ENCODE measurements around the gene IFITM10.

IFITM10 gene

GRCh38 chr11:1744891-1745700, 5.3 kb downstream of the IFITM10 start:
- Histone ChIP-seq H3K27me3 (ENCODE audit: control insufficient read depth in 2 of 2, insufficient read depth in 2 of 2, low read length in 2 of 2) (peaks cover 0 to 13% of the 10 kb centered on the region in 2 donors), H3K9me3 (ENCODE audit: control insufficient read depth in 2 of 2, low read length in 2 of 2) (no peaks in the 10 kb centered on the region), H3K27ac (ENCODE audit: low read depth in 2 of 2, low read length in 2 of 2) (no peak overlapping the region), H3K9ac (ENCODE audit: low read depth in 1 of 2, low read length in 2 of 2) (no peak overlapping the region), H3K4me3 (ENCODE audit: low read length in 2 of 2) (no peak overlapping the region), H3K4me1 (ENCODE audit: control insufficient read depth in 2 of 2, insufficient read depth in 2 of 2, low read length in 2 of 2) (peaks cover 0 to 4% of the 10 kb centered on the region in 2 donors), H3K36me3 (ENCODE audit: control insufficient read depth in 2 of 2, insufficient read depth in 2 of 2, low read length in 2 of 2) (no peaks in the 10 kb centered on the region)

- no peaks in the 10 kb centered on the region for H3K36me3 ChIP-seq (ENCODE audit: control insufficient read depth in 2 of 2, insufficient read depth in 2 of 2, low read length in 2 of 2)
- peaks cover 4 to 5% of the 10 kb centered on the region in 2 donors for H3K27me3 ChIP-seq (ENCODE audit: control insufficient read depth in 2 of 2, insufficient read depth in 2 of 2, low read length in 2 of 2)
- no peak overlapping the region for H3K4me3 ChIP-seq (ENCODE audit: low read length in 2 of 2)
- H3K9me3 ChIP-seq (ENCODE audit: control insufficient read depth in 2 of 2, low read length in 2 of 2), result no peaks in the 10 kb centered on the region
- H3K4me1 ChIP-seq (ENCODE audit: control insufficient read depth in 2 of 2, insufficient read depth in 2 of 2, low read length in 2 of 2), result peaks cover 0 to under 1% of the 10 kb centered on the region in 2 donors
- no peak overlapping the region for H3K9ac ChIP-seq (ENCODE audit: low read depth in 1 of 2, low read length in 2 of 2)
- no peak overlapping the region for H3K27ac ChIP-seq (ENCODE audit: low read depth in 2 of 2, low read length in 2 of 2)
Measured at GRCh38 chr11:1744137-1744886, 6.1 kb downstream of the IFITM10 start.

GRCh38 chr11:1743585-1744136, 6.7 kb downstream of the IFITM10 start:
- peaks cover 4% of the 10 kb centered on the region in 2 donors for H3K27me3 ChIP-seq (ENCODE audit: control insufficient read depth in 2 of 2, insufficient read depth in 2 of 2, low read length in 2 of 2)
- H3K4me3 ChIP-seq (ENCODE audit: low read length in 2 of 2), result no peak overlapping the region
- no peaks in the 10 kb centered on the region for H3K4me1 ChIP-seq (ENCODE audit: control insufficient read depth in 2 of 2, insufficient read depth in 2 of 2, low read length in 2 of 2)
- H3K9ac ChIP-seq (ENCODE audit: low read depth in 1 of 2, low read length in 2 of 2), result no peak overlapping the region
- H3K9me3 ChIP-seq (ENCODE audit: control insufficient read depth in 2 of 2, low read length in 2 of 2), result no peaks in the 10 kb centered on the region
- H3K27ac ChIP-seq (ENCODE audit: low read depth in 2 of 2, low read length in 2 of 2), result no peak overlapping the region
- no peaks in the 10 kb centered on the region for H3K36me3 ChIP-seq (ENCODE audit: control insufficient read depth in 2 of 2, insufficient read depth in 2 of 2, low read length in 2 of 2)

GRCh38 chr11:1742869-1743584, 7.4 kb downstream of the IFITM10 start:
- Histone ChIP-seq H3K4me3 (ENCODE audit: low read length in 2 of 2) (no peak overlapping the region), H3K36me3 (ENCODE audit: control insufficient read depth in 2 of 2, insufficient read depth in 2 of 2, low read length in 2 of 2) (no peaks in the 10 kb centered on the region), H3K9ac (ENCODE audit: low read depth in 1 of 2, low read length in 2 of 2) (no peak overlapping the region), H3K4me1 (ENCODE audit: control insufficient read depth in 2 of 2, insufficient read depth in 2 of 2, low read length in 2 of 2) (no peaks in the 10 kb centered on the region), H3K9me3 (ENCODE audit: control insufficient read depth in 2 of 2, low read length in 2 of 2) (no peaks in the 10 kb centered on the region), H3K27me3 (ENCODE audit: control insufficient read depth in 2 of 2, insufficient read depth in 2 of 2, low read length in 2 of 2) (peaks cover 0 to 4% of the 10 kb centered on the region in 2 donors), H3K27ac (ENCODE audit: low read depth in 2 of 2, low read length in 2 of 2) (no peak overlapping the region)

- H3K36me3 ChIP-seq (ENCODE audit: control insufficient read depth in 2 of 2, insufficient read depth in 2 of 2, low read length in 2 of 2), result no peaks in the 10 kb centered on the region
- H3K27me3 ChIP-seq (ENCODE audit: control insufficient read depth in 2 of 2, insufficient read depth in 2 of 2, low read length in 2 of 2), result peaks cover 0 to 4% of the 10 kb centered on the region in 2 donors
- no peak overlapping the region for H3K4me3 ChIP-seq (ENCODE audit: low read length in 2 of 2)
- H3K9ac ChIP-seq (ENCODE audit: low read depth in 1 of 2, low read length in 2 of 2), result no peak overlapping the region
- no peaks in the 10 kb centered on the region for H3K4me1 ChIP-seq (ENCODE audit: control insufficient read depth in 2 of 2, insufficient read depth in 2 of 2, low read length in 2 of 2)
- no peak overlapping the region for H3K27ac ChIP-seq (ENCODE audit: low read depth in 2 of 2, low read length in 2 of 2)
- peaks cover 0 to 1% of the 10 kb centered on the region in 2 donors for H3K9me3 ChIP-seq (ENCODE audit: control insufficient read depth in 2 of 2, low read length in 2 of 2)
Measured at GRCh38 chr11:1742371-1742770, 8.0 kb downstream of the IFITM10 start.

GRCh38 chr11:1741741-1742140, 8.7 kb downstream of the IFITM10 start:
- H3K9me3 ChIP-seq (ENCODE audit: control insufficient read depth in 2 of 2, low read length in 2 of 2), result peaks cover 0 to 6% of the 10 kb centered on the region in 2 donors

GRCh38 chr11:1740786-1741530, 9.4 kb downstream of the IFITM10 start:
- Histone ChIP-seq H3K4me1 (ENCODE audit: control insufficient read depth in 2 of 2, insufficient read depth in 2 of 2, low read length in 2 of 2) (no peaks in the 10 kb centered on the region), H3K9me3 (ENCODE audit: control insufficient read depth in 2 of 2, low read length in 2 of 2) (peaks cover 0 to 7% of the 10 kb centered on the region in 2 donors), H3K27me3 (ENCODE audit: control insufficient read depth in 2 of 2, insufficient read depth in 2 of 2, low read length in 2 of 2) (peaks cover 0 to 4% of the 10 kb centered on the region in 2 donors), H3K9ac (ENCODE audit: low read depth in 1 of 2, low read length in 2 of 2) (no peak overlapping the region), H3K4me3 (ENCODE audit: low read length in 2 of 2) (no peak overlapping the region), H3K27ac (ENCODE audit: low read depth in 2 of 2, low read length in 2 of 2) (no peak overlapping the region), H3K36me3 (ENCODE audit: control insufficient read depth in 2 of 2, insufficient read depth in 2 of 2, low read length in 2 of 2) (no peaks in the 10 kb centered on the region)

More at GRCh38 chr11:1741741-1742140, 8.7 kb downstream of the IFITM10 start:
- H3K4me1 ChIP-seq (ENCODE audit: control insufficient read depth in 2 of 2, insufficient read depth in 2 of 2, low read length in 2 of 2), result no peaks in the 10 kb centered on the region
- peaks cover 0 to 4% of the 10 kb centered on the region in 2 donors for H3K27me3 ChIP-seq (ENCODE audit: control insufficient read depth in 2 of 2, insufficient read depth in 2 of 2, low read length in 2 of 2)
- no peak overlapping the region for H3K9ac ChIP-seq (ENCODE audit: low read depth in 1 of 2, low read length in 2 of 2)
- H3K4me3 ChIP-seq (ENCODE audit: low read length in 2 of 2), result no peak overlapping the region
- H3K27ac ChIP-seq (ENCODE audit: low read depth in 2 of 2, low read length in 2 of 2), result no peak overlapping the region
- H3K36me3 ChIP-seq (ENCODE audit: control insufficient read depth in 2 of 2, insufficient read depth in 2 of 2, low read length in 2 of 2), result no peaks in the 10 kb centered on the region

GRCh38 chr11:1739576-1739975, 10.8 kb downstream of the IFITM10 start:
- no peak overlapping the region for H3K27ac ChIP-seq (ENCODE audit: low read depth in 2 of 2, low read length in 2 of 2)
- peaks cover 0 to 4% of the 10 kb centered on the region in 2 donors for H3K27me3 ChIP-seq (ENCODE audit: control insufficient read depth in 2 of 2, insufficient read depth in 2 of 2, low read length in 2 of 2)
- H3K4me3 ChIP-seq (ENCODE audit: low read length in 2 of 2), result no peak overlapping the region
- peaks cover 0 to 7% of the 10 kb centered on the region in 2 donors for H3K9me3 ChIP-seq (ENCODE audit: control insufficient read depth in 2 of 2, low read length in 2 of 2)
- H3K4me1 ChIP-seq (ENCODE audit: control insufficient read depth in 2 of 2, insufficient read depth in 2 of 2, low read length in 2 of 2), result no peaks in the 10 kb centered on the region
- no peaks in the 10 kb centered on the region for H3K36me3 ChIP-seq (ENCODE audit: control insufficient read depth in 2 of 2, insufficient read depth in 2 of 2, low read length in 2 of 2)
- H3K9ac ChIP-seq (ENCODE audit: low read depth in 1 of 2, low read length in 2 of 2), result no peak overlapping the region

- Histone ChIP-seq H3K9ac (ENCODE audit: low read depth in 1 of 2, low read length in 2 of 2) (no peak overlapping the region), H3K27ac (ENCODE audit: low read depth in 2 of 2, low read length in 2 of 2) (no peak overlapping the region), H3K4me1 (ENCODE audit: control insufficient read depth in 2 of 2, insufficient read depth in 2 of 2, low read length in 2 of 2) (no peaks in the 10 kb centered on the region), H3K27me3 (ENCODE audit: control insufficient read depth in 2 of 2, insufficient read depth in 2 of 2, low read length in 2 of 2) (peaks cover 0 to 4% of the 10 kb centered on the region in 2 donors), H3K9me3 (ENCODE audit: control insufficient read depth in 2 of 2, low read length in 2 of 2) (peaks cover 0 to 7% of the 10 kb centered on the region in 2 donors), H3K4me3 (ENCODE audit: low read length in 2 of 2) (no peak overlapping the region), H3K36me3 (ENCODE audit: control insufficient read depth in 2 of 2, insufficient read depth in 2 of 2, low read length in 2 of 2) (no peaks in the 10 kb centered on the region)
Measured at GRCh38 chr11:1738380-1738779, 12.0 kb downstream of the IFITM10 start.

Data from mucosa of rectum (tissue), 2 donors.